H1 (cell line): ENCODE measurements around the gene TP73. TPM values are rescaled to one million over a fixed set of nuclear protein-coding genes. Genes with fewer than 3 reads are reported as not detected.

Experiments
- HDAC2 ChIP-seq, 2 experiments: fragments of 300-600 bp in 1 of 2; sonication (generic) in 1 of 2; IDR thresholded peaks; 2 replicates each; pipeline ENCODE4 v1.6.1; 2011 to 2012; ENCODE audit warnings: low read depth in 2 of 2, low read length in 2 of 2, mild to moderate bottlenecking in 2 of 2, moderate library complexity in 2 of 2, borderline replicate concordance in 1 of 2, inconsistent platforms in 1 of 2
- polyA plus RNA-seq, 7 experiments: library from polyadenylated mRNA; depleted of rRNA in 3 of 7; stranded (reverse) in 5 of 7; unstranded in 2 of 7; fragments of >200 nt in 5 of 7; fragments of 200-250 nt in 2 of 7; gene quantifications; 1 replicate in 5 of 7; 2 replicates in 1 of 7; 4 replicates in 1 of 7; pipeline versions ENCODE4 v1.2.1 to v1.2.3, GENCODE V29; 2011 to 2013; ENCODE audit warnings: missing spikeins in 2 of 7, mixed read lengths in 2 of 7
- total RNA-seq: library from RNA; stranded (reverse); fragmentation: NEBNext Ultra II Directional; extraction: Animal tissue kit (Norgen Biotek cat#: 25700); gene quantifications from 2 replicates; pipeline ENCODE4 v1.2.1, GENCODE V29; 2021

TP73 gene
- total and polyA plus RNA-seq, 2 of the 8 experiments (the other 6 are each of a cell fraction or from before 2014, with no cell fraction given): 2.6 to 3.1 TPM

DNA sequence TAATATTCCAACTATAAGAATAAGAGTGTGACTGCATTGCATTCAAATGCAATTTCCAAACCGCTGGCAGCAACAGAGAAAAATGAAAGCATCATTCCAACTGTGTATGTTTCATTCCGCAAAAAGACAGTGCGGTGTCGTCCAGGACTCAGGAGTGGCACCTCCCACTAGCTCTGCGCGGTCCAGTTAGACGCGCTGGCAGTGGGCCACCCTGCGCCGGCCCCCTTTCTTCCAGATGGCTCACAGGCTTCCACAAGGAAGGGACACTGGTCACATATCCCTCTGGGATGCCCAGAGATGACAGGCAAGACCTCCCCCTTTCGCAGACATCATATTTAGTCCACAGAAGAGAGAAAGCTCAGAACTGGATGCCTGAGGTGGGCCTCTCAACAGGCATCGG lies 14.3 kb upstream of the TP73 start (continued):
- no peak for TF ChIP-seq HDAC2 (IDR thresholded peaks at IDR 0.05; ENCODE audit: borderline replicate concordance in 1 of 2, low read depth in 2 of 2, low read length in 2 of 2)
- TF ChIP-seq, all 59 proteins: peak for 0
